Motor neuron (in vitro differentiated cells): ENCODE results near the gene RFESD. TPM values are rescaled to one million over a fixed set of nuclear protein-coding genes. Genes with fewer than 3 reads are reported as not detected.

Source experiments
- ATAC-seq, 8 experiments: fragments of 200-7000 bp; cut with Tn5 transposase; replicated peaks in 6 of 8; 2 replicates each; pipeline ENCODE4 v1.8.0; 2021; ENCODE audit warnings: mild to moderate bottlenecking in 8 of 8, moderate library complexity in 8 of 8
- H3K27ac ChIP-seq, 2 donors: fragments of 250-450 bp; sonication (Bioruptor Pico); 2 replicates each; pipeline ENCODE4 v1.9.0; 2021; ENCODE audit warnings: antibody characterized with exemption in 2 of 2, mild to moderate bottlenecking in 2 of 2, moderate library complexity in 1 of 2
- H3K4me1 ChIP-seq, 2 donors: fragments of 250-450 bp; sonication (Bioruptor Pico); replicated peaks in 1 of 2; 2 replicates each; pipeline ENCODE4 v1.6.1; 2021; ENCODE audit warnings: antibody characterized with exemption in 2 of 2, mild to moderate bottlenecking in 2 of 2, moderate library complexity in 1 of 2
- H3K4me3 ChIP-seq, 5 donors: fragments of 250-450 bp; sonication (Bioruptor Pico); 2 replicates each; pipeline ENCODE4 v1.9.0; 2021; ENCODE audit warnings: antibody characterized with exemption in 5 of 5, mild to moderate bottlenecking in 5 of 5, moderate library complexity in 4 of 5
- WGBS, 10 experiments: fragments of 450-650 bp; shearing (Covaris generic); methylation state at CpG; one replicate each; pipeline ENCODE4 v1.0.0; 2022; 5-methylcytosine and 5-hydroxymethylcytosine counted together
- in situ Hi-C, 9 experiments: fragments of 400-800 bp; cut with MboI; loops; one replicate each; pipeline ENCODE4 v1.15.0; 2021; ENCODE audit warnings: low sequenced_read_pairs in 9 of 9, low pct_unique_long_range_greater_than_20kb in 2 of 9; ENCODE audit not compliant: unreplicated experiment in 9 of 9
- total RNA-seq, 8 experiments: library from RNA; unstranded; fragments of 300-600 nt; gene quantifications; 2 replicates each; pipeline versions ENCODE4 v1.2.3 to v1.2.4, GENCODE V29; 2022

Gene RFESD
- total RNA-seq, 8 experiments from 2014 or later = 1.1 to 6.7 (median 2.7) TPM

- 0 to 7% (median 4%) methylated on average over 3 to 25 of the region's 85 CpGs; no CpG with 5 or more reads in 3 of the 10 experiments for WGBS, 10 experiments
- H3K27ac ChIP-seq = no peak within 1 kb of the TSS
- in situ Hi-C loops = no loop called here
- H3K4me3 ChIP-seq = peak within 1 kb of the TSS; percentile 38 to 46 (median 41)
- peaks cover 5 to 9% of the 10 kb centered on the region in 2 donors for H3K4me1 ChIP-seq
- ATAC-seq = peak; percentile 70 to 82 (median 78)
These were observed 26.3 kb upstream of the RFESD start, which contains the start of gene GPR150 for GRCh38 chr5:95620030-95620869. Gene GPR150 (plus strand): TSS chr5:95620087. CDS start chr5:95620276, 189 bp downstream.

DNA sequence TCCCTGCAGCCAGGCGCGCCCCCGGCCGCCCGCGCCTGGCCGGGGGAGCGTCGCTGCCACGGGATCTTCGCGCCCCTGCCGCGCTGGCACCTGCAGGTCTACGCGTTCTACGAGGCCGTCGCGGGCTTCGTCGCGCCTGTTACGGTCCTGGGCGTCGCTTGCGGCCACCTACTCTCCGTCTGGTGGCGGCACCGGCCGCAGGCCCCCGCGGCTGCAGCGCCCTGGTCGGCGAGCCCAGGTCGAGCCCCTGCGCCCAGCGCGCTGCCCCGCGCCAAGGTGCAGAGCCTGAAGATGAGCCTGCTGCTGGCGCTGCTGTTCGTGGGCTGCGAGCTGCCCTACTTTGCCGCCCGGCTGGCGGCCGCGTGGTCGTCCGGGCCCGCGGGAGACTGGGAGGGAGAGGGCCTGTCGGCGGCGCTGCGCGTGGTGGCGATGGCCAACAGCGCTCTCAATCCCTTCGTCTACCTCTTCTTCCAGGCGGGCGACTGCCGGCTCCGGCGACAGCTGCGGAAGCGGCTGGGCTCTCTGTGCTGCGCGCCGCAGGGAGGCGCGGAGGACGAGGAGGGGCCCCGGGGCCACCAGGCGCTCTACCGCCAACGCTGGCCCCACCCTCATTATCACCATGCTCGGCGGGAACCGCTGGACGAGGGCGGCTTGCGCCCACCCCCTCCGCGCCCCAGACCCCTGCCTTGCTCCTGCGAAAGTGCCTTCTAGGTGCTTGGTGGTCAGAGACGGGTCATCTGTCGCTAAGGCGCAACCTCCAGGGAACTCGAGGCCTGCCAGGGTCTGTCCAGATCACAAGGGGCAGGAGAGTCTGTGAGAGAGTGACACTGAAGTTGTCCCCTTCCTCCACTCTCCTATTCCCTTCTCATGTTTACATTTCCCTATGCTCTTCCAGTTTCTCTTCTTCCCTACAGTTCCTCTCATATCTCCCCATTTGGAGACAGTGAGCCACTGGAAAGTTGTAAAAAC, 25.4 kb upstream of the RFESD start:
- Histone ChIP-seq H3K4me1 (peaks cover 5 to 9% of the 10 kb centered on the region in 2 donors), H3K4me3 (peak overlapping the region; percentile 38 to 46 (median 41)), H3K27ac (no peak overlapping the region)
- ATAC-seq = peak; percentile 22 to 73 (median 64)
- 0 to 53% (median 20%) methylated on average over 2 to 7 of the region's 92 CpGs; no CpG with 5 or more reads in 4 of the 10 experiments for WGBS, 10 experiments
- in situ Hi-C loops = no loop called here

DNA sequence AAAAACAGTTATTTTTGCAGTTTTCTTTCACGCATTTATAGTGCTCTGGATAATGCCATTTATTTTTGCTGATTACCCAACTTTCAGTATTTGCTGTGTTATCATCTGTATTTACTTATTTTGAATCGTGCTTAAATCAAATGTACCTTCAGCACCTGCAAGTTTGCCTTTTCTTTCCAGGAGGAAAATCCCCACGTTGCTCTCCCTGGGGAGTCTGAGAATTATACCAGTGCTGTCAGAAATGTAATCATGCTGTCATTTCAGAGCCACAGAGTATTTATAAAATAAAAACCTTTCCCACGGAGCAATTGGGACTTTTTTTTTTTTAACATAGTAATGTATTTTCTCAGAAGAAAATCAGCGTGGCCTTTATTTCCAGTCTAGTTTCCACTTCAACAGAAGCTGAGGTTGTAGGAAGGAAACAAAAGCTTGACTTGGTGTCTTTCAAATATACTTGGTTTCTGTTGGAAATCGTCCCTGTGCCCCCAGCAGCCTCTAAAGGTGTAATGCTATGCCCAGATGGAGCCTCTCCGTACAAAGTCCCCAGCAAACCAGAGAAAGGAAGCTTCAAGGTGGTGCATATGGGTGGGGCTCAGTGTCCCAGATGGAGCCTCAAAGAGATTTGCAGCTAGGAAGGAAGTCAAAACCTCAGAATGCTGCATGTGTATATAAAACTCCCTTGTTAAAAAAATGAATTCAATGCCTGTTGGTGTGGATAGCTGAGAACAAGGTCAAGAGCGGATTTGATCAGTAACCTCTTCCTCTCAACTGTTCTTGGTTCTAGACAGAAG, 24.5 kb upstream of the RFESD start:
- H3K4me3 ChIP-seq = no peak overlapping the region
- H3K27ac ChIP-seq = no peak overlapping the region
- peaks cover 5 to 9% of the 10 kb centered on the region in 2 donors for H3K4me1 ChIP-seq
- no peak for ATAC-seq
- 42 to 90% (median 80%) methylated on average over 2 to 8 of the region's 8 CpGs for WGBS, 10 experiments
- in situ Hi-C loops = no loop called here

DNA sequence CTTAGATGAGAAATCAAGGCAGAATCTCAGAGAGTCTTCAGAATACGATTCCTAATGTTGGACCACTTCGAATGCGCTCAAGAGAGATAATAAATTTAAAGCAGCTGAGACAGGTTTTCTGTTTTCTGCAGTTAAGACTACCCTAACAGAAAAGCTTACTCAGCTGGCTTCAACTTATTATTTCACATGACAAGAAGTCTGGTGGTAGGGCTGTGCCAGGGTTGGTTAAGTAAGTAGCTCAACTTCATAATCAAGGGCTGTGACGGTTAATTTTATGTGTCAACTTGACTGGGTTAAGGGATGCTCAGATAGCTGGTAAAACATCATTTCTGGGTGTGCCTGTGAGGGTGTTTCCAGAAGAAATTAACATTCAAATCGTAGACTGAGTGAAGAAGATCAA, 22.9 kb upstream of the RFESD start:
- in situ Hi-C loops = no loop called here
- Histone ChIP-seq H3K27ac (no peak overlapping the region), H3K4me3 (no peak overlapping the region), H3K4me1 (peaks cover 5 to 9% of the 10 kb centered on the region in 2 donors)
- no peak for ATAC-seq
- 71 to 100% (median 80%) methylated on average over 1 to 5 of the region's 5 CpGs for WGBS, 10 experiments

GRCh38 chr5:95624368-95624767, 22.2 kb upstream of the RFESD start:
- Histone ChIP-seq H3K4me3 (no peak overlapping the region), H3K4me1 (peaks cover 2 to 9% of the 10 kb centered on the region in 2 donors), H3K27ac (no peak overlapping the region)
- in situ Hi-C loops = no loop called here
- WGBS, 10 experiments = 95 to 100% (median 100%) methylated on average over 1 to 2 of the region's 2 CpGs; no CpG with 5 or more reads in 5 of the 10 experiments
- ATAC-seq = no peak

DNA sequence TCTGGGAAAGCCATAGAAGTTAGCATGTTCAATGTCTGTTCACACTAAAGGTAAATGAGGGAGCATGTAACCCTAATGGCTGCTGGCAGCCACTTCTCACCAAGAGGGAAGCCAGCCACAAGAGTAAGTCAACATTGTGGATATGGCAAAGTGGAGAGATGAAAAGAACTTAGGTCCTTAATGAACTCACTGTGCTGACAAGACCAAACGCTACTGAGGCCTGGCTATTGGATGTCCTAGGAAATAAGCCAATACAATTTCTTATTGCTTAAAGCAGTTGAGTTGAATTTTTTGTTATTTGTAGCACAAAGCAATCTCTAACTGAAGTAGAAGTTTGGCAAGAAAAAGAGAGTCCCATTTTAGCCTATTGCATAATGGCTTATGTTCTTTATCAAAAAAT, 19.9 kb upstream of the RFESD start:
- Histone ChIP-seq H3K27ac (no peak overlapping the region), H3K4me3 (no peak overlapping the region), H3K4me1 (no peaks in the 10 kb centered on the region)
- in situ Hi-C loops = loop anchor here in 2 of 9 experiments (25.0 kb wide), 1 partner anchor 211 kb away; no protein-coding TSS in a partner anchor
- 0 to 100% (median 75%) methylated on average over 1 of the region's 1 CpG; no CpG with 5 or more reads in 4 of the 10 experiments for WGBS, 10 experiments
- no peak for ATAC-seq

DNA sequence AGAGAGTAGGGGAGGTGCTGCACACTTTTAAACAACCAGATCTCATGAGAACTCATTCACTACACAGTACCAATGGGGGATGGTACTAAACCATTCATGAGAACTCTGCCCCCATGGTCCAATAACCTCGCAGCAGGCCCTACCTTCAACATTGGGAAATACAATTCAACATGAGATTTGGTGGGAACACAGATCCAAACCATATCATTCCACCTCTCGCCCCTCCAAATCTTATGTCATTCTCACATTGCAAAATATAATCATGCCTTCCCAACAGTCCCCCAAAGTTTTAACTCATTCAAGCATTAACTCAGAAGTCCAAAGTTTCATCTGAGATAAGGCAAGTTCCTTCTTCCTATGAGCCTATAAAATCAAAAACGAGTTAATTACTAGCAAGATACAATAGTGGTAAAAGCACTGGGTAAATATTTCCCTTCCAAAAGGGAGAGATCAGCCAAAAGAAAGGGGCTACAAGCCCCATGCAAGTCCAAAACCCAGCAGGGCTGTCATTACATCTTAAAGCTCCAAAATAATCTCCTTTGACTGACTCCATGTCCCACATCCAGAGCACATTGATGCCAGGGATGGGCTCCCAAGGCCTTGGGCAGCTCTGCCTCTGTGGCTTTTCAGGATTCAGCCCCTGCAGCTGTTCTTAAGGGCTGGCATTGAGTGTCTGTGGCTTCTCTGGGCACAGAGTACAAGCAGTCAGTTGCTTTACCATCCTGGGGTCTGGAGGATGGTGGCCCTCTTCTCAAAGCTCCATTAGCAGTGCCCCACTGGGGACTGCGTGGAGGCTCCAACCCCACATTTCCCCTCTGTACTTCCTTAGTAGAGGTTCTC, 18.4 kb upstream of the RFESD start:
- H3K4me1 ChIP-seq = no peaks in the 10 kb centered on the region
- WGBS, 10 experiments = 0 to 100% (median 92%) methylated on average over 1 to 4 of the region's 4 CpGs
- in situ Hi-C loops = loop anchor here in 2 of 9 experiments (25.0 kb wide), 1 partner anchor 209 kb away; no protein-coding TSS in a partner anchor
- no peak overlapping the region for H3K27ac ChIP-seq
- ATAC-seq = no peak
- H3K4me3 ChIP-seq = no peak overlapping the region

DNA sequence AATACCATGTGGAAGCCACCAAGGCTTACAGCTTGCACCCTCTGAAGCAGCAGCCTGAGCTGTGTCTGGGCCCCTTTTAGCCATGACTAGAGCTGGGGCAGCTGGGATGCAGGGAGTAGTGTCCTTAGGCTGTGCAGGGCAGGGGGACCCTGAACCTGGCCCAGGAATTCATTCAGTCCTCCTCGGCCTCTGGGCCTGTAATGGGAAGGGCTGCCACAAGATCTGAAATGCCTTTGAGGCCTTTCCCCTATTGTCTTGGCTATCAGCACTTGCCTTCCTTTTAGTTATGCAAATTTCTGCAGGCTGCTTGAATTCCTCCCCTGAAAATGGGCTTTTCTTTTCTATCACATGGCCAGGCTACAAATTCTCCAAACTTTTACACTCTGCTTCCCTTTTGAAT, 17.6 kb upstream of the RFESD start:
- ATAC-seq = no peak
- in situ Hi-C loops = loop anchor here in 2 of 9 experiments (25.0 kb wide), 1 partner anchor 208 kb away; no protein-coding TSS in a partner anchor
- 60 to 100% methylated on average over 1 of the region's 1 CpG; no CpG with 5 or more reads in 8 of the 10 experiments for WGBS, 10 experiments

GRCh38 chr5:95630394-95630917, 16.1 kb upstream of the RFESD start:
- Histone ChIP-seq H3K27ac (no peak overlapping the region), H3K4me1 (no peaks in the 10 kb centered on the region), H3K4me3 (no peak overlapping the region)
- 82 to 100% (median 96%) methylated on average over 2 to 5 of the region's 5 CpGs; no CpG with 5 or more reads in 3 of the 10 experiments for WGBS, 10 experiments
- in situ Hi-C loops = loop anchor here in 3 of 9 experiments (10.0 to 25.0 kb wide), 2 partner anchors 207 to 214 kb away; no protein-coding TSS in a partner anchor
- ATAC-seq = no peak

More for the DNA sequence above, 17.6 kb upstream of the RFESD start:
- Histone ChIP-seq H3K27ac (no peak overlapping the region), H3K4me1 (no peaks in the 10 kb centered on the region), H3K4me3 (no peak overlapping the region)

GRCh38 chr5:95631255-95631958, 15.2 kb upstream of the RFESD start:
- in situ Hi-C loops = loop anchor here in 3 of 9 experiments (10.0 to 25.0 kb wide), 2 partner anchors 206 to 213 kb away; no protein-coding TSS in a partner anchor
- Histone ChIP-seq H3K4me1 (no peaks in the 10 kb centered on the region), H3K27ac (no peak overlapping the region), H3K4me3 (no peak overlapping the region)
- WGBS, 10 experiments = 14 to 85% (median 58%) methylated on average over 1 to 2 of the region's 2 CpGs; no CpG with 5 or more reads in 2 of the 10 experiments
- peak in 2 of 8 experiments; percentile 31 to 41 for ATAC-seq
